CD4-positive, alpha-beta T cell treated with Interleukin-21 for 1 hour (primary cell): ENCODE data around the gene RNF157.
A peak's percentile ranks its signal among the peaks of the same experiment; 100 is the strongest.
"Not testable (repeated sequence)": the region's sequence is repeated elsewhere in the genome, so short reads cannot be mapped to it uniquely, and the experiment has no call there.

Experiments
- DNase-seq: peaks from one replicate; pipeline ENCODE4 v3.0.0-alpha.2; 2020

Gene RNF157

DNA sequence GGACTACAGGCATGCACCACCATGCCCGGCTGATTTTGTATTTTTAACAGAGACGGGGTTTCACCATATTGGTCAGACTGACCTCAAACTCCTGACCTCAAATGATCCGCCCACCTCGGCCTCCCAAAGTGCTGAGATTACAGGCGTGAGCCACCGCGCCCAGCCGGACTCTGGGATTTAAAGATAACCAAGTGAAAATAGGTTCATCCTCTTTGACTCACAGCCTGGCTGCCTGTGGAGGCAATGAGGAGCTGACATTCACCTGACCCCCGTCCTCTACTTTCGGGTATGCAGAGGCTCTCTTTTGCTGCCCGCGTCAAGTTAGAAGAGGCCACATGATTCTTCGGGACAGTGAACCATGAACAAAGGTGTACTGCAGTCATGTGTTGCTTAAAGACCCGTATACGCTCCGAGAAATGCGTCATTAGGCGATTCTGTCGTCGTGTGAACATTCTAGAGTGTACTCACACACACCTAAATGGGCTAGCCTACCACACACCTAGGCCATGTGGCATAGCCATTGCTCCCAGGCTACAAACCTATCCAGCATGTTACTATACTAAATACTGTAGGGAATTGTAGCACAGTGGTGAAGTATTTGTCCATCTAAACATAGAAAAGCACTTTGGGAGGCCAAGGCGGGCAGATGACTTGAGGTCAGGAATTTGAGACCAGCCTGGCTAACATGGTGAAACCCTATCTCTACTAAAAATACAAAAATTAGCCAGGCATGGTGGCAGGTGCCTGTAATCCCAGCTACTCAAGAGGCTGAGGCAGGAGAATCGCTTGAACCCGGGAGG lies 12.9 kb upstream of the RNF157 start:
- not testable (repeated sequence) for DNase-seq

DNA sequence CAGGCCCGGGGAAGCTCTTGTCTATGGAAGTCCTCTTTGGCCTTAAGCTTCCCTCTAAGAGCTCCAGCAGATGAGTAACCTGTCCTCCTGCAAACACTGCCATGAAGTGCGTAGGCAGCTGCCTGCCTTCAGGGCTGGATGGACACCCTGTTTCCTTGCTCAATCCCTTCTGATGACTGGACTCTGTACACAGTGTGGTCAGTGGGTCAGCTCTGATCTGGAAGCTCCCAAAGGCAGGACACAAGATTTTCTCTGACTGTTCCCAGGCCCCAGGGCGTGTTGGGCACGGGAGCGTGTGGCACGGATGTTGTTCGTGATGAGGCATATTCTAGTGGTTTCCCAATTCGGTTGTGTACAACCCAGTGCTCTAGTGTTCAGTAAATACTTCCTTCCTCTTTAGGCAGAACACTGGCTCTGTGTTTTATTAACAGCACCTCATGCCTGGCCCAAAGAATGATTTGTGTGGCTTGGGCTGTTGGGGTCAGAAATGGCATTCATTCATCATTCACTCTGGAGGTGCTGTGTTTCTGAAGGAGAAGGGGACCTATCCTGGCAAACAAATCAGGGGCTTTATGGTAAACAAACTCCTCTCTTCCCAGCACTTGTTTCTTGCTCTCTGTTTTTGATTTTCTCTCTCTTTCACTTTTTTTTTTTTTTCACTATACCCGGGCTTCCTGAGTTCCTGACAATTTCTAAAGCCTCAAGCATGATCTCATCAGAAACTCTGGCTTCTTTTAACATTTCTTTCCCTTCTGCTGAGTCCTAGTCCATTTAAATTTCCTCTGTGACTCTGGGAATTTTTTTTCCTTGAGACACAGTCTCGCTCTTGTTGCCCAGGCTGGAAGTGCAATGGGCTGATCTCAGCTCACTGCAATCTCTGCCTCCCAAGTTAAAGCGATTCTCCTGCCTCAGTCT lies 12.0 kb upstream of the RNF157 start:
- peak; percentile 52 for DNase-seq

DNA sequence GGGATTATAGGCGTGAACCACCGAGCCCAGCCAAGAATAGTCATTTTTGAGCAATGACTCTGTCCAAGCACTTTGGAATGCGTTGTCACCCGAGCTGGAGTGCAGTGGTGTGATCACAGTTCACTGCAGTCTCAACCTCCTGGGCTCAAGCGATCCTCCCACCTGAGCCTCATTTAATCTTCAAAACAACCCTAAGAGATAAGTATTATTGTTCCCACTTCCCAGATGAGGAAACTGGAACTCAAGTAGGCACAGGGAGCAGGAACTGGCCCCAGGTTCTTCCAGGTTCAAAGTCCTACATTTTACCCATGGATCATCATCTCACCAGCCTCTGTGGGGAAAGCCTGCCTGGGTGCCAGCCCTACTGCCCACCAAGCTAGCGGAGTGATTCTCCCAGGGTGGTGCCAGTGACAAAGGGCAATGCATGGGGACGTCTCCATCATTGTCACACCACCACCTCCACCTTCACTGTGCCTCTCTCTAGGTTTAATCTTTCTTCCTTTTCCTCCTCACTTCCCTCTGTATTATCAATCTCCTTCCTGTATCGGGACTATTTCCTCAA lies 11.3 kb upstream of the RNF157 start:
- DNase-seq, result no peak

DNA sequence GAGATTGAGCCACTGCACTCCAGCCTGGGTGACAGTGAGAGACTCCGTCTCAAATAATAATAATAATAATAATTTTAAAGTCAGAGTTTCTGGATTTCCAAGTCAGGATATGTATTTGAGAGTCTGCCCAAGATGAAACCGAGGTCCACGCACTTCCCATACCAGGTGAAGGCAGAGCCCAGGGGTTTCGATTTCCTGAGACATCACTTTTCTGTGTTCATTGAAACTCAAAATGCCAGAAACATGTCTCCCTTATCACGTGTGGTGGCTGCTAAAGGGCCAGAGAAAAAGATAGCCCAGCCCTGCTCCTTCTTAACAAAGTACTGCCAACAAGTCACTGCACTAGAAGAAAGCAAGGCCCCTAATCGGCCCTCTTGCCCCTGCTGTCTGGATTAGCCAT lies 9.8 kb upstream of the RNF157 start:
- DNase-seq, result no peak

DNA sequence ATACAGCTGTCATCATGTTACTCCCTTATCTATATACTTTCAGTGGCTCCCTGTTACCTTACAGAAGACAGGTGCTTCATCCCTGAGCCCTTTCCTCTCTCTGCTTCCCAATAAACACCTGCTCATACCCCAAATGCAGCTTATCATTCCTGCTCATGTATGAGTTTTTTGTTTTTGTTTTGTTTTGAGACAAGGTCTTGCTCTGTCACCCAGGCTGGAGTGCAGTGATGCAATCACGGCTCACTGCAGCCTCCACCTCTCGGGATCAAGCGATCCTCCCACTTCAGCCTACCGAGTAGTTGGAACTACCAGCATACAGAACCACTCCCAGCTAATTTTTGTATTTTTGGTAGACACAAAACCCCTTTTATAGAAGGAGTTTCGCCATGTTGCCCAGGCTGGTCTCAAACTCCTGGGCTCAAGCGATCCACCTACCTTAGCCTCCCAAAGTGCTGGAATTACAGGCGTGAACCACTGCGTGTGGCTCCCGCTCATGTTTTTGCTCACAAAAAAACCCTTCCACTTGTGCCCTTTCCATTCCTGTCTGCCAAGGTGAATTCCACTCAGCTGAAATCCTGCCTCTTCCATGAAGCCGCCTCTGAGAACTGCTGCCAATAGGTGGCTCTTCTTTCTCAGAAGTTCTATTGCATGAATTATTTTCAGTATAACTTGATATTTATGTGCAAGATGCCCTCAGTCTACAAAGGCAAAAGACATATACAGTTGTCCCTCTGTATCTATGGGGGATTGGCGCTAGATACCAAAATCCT lies 7.9 kb upstream of the RNF157 start:
- DNase-seq, result no peak

DNA sequence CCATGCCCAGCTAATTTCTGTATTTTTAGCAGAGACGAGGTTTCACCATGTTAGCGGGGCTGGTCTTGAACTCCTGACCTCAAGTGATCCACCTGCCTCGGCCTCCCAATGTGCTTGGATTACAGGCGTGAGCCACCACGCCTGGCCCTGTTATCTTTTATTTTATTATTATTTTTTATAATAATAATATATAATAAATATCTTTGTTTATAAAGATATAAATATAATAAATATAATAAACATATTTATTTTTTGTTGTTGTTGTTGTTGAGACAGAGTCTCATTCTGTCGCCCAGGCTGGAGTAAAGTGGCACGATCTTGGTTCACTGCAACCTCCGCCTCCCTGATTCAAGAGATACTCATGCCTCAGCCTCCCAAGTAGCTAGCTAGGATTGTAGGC lies 7.0 kb upstream of the RNF157 start:
- no peak for DNase-seq

DNA sequence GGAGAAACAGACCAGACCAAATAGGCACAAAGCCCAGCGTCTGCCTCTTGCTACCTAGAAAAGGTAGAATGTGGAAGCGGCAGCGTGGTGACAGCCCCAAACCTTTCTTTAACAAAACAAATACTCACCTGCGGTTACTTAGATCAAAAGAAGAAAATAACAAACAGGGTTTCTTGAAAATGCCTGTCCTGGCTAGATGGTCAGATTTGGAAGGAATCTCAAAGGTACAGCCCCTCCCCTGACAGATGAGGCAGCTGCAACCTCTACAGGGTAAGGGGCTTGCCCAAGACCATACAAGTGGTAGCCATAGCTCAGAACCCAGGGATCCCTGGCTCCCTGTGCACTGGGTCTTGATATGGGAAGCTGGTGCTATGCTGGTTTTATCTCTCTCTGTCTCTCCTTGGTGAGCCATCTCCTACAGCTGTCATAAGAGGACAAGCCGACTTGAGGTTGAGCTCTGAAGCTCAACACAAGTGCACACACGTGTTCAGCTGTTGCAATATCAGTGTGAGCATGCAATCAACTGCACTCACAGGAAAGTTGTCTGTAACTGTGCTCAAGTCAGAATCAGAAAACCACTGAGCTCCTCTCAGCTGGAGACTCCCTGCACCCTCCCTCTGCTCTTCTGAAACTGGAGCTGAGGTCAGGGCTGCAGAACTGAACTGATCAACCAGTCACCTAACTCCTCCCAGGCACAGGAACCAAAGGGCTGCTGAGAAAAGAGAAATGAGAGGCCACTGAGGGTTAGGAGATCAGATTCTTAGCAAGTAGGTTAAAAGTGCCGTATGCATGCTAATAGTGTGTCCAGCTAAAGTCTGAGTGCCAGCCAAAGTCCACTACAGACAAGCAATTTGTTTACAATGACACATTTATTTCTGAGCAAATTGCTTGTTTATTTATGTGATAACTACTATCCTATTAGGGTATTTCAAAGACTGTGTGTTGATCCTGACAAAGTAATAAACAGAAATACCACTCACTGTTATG lies 6.1 kb upstream of the RNF157 start:
- DNase-seq, result peak; percentile 48

DNA sequence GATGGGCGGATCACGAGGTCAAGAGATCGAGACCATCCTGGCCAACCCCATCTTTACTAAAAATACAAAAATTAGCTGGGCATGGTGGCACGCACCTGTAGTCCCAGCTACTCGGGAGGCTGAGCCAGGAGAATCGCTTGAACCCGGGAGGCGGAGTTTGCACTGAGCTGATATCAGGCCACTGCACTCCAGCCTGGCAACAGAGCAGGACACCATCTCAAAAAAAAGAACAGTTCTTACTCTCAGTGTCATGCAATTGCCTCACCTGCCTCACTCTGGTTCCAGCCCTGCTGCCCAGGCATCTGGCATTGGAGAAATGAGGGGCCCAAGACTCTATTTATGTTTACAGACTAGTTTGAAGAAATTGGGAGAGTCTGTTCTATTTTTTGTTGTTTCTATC lies 4.4 kb upstream of the RNF157 start:
- not testable (repeated sequence) for DNase-seq

DNA sequence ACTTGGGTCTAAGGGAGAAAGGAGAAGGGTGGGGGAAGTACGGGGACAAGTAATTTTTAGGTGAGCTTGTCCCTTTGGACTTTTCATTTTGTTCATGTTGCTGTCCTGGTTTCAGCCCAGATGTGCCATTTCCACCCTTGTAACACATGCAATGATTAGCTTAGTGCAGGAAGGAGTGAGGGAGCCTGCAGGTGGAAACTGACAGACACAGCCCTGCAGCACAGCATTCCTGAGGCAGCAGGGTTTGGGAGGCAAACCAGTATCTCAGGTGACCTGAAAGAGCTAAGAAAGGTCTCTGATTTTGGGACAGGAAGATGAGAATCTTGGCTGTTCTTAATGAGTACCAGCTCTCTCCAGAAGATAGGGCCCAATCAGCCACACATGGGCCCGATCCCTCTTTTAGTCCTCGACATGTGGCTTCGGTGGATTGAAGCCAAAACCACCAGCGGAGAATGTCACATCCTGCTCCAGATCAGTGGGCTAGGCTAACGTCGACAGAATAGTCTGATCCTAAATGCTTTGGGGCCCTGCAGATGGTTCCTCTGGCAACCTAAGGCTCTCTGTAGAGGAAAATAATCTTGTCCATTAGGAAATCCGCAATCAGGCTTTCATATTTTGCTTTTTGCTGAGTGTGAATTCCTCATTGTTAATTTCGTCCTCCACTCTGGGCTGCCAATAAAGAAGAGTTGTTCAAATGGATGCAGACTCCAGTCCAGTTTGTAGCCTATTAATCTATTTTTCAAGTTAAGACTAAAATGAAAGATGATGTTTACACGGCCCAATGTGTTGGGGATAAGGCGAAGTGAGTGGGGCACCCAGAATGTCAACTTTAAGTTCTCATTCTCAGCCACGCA lies 3.8 kb upstream of the RNF157 start:
- DNase-seq, result no peak

DNA sequence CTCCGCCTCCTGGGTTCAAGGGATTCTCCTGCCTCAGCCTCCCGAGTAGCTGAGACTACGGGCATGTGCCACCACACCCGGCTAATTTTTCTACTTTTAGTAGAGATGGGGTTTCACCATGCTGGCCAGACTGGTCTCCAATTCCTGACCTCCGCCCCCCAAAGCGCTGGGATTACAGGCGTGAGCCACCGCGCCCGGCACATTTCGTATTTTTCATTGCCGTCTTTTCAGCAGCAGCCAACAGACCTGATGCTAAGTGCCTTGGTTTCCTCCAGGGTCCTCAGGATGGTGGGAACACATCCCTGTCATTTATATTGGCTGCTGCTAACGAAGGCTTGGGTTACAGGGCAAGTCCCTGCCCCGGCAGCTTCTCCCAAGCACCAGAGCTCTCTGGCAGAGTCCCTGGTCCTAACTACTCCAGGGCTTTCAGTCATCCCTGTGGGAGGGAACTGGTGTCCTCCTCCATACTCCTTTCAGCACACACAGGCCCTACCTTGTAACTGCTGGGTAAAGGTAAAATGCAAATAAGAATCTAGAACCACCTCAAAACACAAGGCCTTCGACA lies 1.5 kb upstream of the RNF157 start:
- no peak for DNase-seq

DNA sequence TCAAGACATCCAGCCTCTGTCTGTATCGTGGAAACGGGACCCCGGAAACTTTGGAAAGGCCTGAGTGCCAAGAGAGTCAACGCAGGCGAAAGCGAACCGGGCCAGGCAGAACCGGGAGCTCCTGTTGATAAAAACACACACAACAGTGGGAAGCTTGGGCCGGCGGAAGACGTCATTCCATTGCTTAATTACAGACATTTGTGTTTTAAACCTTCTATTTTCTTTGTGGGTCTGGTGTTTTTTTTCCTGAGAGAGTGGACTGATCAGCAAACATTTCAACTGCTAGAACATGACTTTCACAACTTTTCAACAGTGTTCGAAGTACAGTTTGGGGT lies 878 bp upstream of the RNF157 start:
- DNase-seq, result no peak

DNA sequence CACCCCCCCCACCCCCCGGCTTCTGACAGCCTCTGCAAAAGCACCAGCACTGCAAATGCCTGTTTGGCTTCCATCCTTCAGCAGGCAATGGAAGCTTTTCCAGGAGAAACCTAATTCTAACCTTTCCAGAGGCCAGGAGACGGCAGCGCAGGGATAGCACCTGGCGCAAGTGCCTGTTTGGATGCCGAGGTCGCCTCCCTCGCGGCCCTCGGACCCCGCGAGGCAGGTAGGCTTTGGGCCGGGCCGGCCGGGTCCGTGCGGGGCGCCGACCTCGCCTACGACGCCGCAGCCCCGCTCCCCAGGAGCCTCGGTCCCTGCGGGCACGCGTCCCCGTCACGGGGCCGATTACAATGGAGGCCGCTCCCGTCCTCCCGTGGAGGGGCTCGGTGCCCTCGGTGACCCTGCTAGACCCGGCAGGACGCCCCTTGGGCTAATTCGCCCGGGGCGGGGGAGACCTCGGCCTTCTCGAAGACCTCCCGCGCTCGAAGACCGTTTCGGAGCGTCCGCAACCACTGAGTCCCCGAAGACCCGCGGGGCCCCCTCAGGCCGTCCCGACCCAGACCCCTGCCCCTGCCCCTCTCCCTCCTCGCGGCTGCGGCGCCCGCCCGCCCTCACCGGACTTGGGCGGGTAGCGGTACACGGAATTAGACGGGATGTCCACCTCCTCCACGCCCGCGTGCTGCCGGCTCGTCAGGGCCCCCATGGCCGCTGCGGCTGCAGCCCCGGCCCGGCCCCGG lies 587 bp downstream of the RNF157 start:
- no peak for DNase-seq

DNA sequence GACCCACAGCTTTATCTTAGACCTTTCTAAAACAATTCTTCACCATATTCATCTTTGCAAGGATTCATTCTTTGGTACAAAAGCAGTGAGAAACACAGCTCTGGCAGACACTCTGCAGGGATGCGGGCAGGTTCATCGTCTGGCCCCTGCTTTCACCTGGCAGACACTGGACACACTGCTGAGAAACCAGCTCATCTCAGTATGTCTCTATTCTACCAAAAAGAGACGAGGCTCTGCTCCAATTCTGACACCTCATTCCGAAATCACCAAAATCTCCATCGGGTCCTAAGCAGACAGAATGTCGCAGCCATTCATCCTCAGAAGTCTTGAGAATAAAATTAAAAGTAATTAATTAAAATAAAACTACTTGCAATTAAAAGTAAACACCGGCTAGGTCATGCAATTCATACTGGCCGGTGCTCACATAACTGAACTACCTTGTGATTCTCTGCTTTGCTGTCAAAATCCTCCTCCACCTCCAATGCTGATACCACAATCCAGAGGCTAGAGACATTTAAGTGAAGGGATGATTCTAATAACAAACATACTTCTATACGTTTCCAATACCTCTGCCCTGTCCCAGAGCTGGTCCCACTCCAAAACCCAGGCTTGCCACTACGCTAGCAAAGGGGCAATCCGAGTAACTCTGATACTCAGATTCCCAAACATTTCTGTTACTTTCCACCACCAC lies 1.3 kb downstream of the RNF157 start:
- no peak for DNase-seq

DNA sequence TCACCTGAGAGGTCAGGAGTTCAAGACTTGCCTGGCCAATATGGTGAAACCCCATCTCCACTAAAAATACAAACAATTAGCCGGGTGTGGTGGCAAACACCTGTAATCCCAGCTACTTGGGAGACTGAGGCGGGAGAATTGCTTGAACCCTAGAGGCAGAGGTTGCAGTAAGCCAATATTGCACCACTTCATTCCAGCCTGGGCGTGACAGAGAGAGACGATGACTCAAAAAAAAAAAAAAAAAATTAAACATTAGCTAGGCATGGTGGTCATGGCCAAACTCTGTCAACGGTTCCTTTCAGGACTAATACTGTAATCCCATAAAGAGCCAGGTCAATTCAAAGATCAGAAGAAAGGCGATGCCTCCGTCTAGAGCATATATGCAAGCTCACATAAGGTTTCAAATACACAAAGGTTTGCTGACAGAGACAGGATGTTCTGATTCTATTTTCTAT lies 2.4 kb downstream of the RNF157 start:
- no peak for DNase-seq

DNA sequence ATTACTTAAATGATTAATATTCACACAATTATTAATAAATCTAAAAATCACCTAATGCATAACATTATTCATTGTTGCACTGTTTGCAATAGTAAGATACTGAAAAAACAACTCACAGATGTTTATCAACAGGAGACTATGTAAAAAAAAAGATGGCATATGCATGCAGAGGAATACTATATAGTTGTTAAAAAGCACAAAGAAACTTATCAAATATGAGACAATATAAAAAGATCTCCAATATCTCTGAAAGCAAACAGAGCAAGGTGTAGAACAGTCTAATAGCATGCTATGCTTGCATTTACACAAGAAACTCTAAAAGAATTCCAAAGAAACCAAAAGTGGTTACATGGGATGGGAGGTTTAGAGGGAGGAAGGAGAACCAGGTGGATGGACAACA lies 3.7 kb downstream of the RNF157 start:
- DNase-seq, result no peak

DNA sequence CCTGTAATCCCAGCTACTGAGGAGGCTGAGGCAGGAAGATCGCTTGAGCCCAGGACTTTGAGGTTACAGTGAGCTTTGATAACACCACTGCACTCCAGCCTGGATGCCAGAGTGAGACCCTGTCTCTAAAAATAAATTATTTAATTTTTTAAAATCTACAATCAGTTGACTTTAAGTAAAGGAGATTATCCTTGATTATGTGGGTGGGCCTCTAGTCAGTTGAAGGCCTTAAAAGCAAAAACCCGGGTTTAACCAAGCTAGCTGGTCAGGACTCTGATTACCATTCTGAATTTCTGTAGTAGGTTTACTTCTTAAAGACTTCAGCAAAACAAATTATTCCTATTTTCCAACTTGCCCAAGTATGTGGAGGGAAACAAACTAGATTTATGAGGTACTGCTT lies 4.4 kb downstream of the RNF157 start:
- no peak for DNase-seq

DNA sequence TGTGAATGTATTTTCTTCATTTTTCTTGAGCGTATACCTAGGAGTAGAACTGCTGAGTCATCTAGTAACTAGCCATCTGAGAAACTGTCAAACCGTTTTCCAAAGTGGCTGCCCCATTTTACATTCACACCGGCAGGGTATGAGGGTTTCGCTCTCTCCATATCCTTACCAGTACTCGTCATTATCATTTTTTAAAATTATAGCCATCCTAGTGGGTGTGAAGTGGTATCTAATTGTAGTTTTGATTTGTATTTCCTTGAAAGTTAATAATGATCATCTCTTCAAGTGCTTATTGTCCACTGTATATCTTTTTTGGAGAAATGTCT lies 6.0 kb downstream of the RNF157 start:
- DNase-seq, result no peak

DNA sequence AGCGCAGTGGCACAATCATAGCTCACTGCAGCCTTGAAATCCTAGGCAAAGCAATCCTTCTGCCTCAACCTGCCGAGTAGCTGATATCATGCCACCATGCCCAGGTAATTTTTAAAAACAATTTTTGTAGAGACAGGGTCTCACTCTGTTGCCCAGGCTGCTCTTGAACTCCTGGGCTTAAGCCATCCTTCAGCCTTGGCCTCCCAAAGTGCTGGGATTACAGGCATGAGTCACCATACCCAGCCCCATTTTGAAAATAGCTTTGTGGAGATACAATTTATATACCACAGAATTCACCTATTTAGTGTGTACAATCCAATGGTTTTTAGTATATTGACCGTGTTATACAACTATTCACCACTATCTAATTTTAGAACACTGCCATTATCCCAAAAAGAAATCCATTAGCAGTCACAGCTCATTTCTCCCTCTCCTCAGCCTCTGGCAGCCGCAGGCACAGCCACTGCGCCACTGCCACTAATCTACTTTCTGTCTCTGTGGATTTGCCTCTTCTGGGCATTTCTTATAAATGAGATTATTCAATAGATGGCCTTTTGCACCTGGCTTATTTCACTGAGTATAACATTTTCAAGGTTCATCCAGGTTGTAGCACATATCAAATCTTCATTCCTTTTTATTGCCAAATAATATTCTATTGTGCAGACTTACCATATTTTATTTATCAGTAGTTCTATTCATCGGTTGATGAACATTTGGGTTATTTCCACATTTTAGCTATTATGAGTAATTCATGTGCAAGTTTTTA lies 6.5 kb downstream of the RNF157 start:
- no peak for DNase-seq
